ENCODE data around the gene SCG3.

- TF ChIP-seq ZNF274 (IDR thresholded peaks at IDR 0.05; ENCODE audit: low read depth, low read length) (no peak), YY1 (IDR thresholded peaks at IDR 0.05; ENCODE audit: insufficient read depth, insufficient read length) (no peak), SUZ12 (IDR thresholded peaks at IDR 0.05; ENCODE audit: extremely low read depth, insufficient read depth, insufficient read length) (no peak)
Measured at GRCh38 chr15:51677021-51677420, 4.3 kb upstream of the SCG3 start.
